HG02623 (cell line): ENCODE measurements around the gene SLC24A4.
"Not testable (repeated sequence)": the region's sequence is repeated elsewhere in the genome, so short reads cannot be mapped to it uniquely, and the experiment has no call there.

Experiments
- ATAC-seq: cut with Tn5 transposase; IDR thresholded peaks from one replicate; pipeline ENCODE4 v1.9.1; 2021; ENCODE audit warnings: moderate library complexity; ENCODE audit not compliant: unreplicated experiment

Gene SLC24A4

DNA sequence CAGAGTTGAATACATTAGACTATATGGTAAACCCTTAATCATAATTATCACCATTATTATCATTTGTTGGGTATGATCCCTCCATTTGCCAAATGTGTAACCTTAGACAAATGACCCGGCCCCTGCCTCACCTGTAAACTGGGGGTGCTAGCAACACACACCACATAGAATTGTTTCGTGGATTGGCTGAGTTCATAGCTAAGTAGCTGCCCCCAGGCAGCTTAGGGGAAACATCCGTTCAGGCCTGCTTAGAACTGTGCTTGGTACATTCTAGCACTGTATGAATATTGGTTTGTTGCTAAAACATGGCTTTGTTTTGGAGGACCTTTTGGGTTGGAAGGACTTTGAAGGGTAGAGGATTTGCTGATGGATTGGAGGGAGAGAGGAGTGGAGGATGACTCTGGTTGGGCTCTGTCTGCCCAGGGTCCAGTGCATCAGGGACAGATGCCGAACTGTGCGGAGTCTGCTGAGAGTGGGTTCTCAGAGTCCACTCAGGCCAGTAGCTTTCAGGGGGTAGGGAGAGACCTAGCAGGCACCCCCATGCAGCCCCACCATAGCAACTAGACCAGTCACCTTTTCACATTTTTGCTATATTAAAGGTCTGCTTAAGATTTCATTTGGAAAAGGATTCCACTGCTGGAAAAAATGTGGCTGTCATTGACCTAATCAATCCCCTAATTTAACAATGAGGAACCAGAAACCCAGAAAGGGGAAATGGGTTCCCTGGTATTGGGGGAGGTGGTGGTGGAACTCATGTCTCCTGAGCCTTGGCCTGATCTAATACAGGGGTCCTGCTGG lies 192.8 kb downstream of the SLC24A4 start:
- no peak for ATAC-seq

DNA sequence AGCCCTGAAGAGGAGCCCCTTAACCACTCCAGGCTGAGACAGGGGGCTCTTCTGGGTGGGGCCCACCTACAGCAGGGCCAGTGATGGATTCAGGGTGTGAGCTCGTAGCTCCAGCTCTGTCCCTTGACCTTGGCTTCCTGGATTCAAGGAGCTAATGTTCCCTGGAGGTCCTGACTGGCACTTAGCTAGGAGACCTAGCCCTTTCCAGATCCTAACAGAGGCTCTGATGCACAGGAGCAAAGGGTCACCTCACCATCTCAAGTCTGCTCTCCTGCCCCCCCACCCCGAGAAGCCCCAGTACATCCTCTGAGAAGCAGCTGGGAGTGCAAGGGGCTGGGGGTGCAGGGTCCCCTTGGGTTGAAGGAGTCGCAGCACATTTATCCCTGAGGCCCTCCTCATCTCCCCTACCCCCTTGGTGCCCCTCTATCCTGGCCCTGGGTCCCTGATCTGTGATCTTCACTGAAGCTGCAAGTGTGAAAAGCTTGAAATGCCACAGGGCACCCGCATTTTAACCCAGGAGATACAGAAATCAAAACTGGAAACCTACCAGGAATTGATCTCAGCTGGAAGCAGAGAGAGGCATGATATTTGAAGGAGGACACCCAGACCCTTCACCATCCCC lies 193.5 kb downstream of the SLC24A4 start:
- no peak for ATAC-seq

DNA sequence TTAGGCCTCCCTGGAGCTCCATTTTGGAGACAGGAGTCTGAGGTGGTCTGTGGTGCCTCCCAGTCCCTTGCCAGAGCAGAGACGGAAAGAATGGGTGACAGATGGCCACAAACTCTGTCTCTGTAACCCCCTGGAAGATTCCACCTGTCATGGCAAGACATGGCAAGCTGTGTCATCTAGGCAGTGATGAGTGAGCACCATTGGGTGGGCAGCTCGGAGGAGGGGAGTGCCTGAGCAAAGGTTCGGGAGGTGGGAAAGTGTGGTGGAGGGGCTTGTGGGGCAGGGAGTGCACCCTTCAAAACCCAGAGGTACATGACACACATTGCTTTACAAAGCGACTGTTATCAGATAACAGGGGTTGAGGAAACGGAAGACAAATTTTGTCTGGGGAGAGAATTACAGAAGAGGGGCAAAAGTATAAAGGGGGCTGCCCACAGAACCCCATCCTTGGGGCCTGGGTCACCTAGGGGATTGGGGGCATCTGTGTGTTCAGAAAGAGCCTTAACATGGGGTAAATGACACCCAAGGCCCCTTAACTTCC lies 194.1 kb downstream of the SLC24A4 start:
- ATAC-seq: no peak

DNA sequence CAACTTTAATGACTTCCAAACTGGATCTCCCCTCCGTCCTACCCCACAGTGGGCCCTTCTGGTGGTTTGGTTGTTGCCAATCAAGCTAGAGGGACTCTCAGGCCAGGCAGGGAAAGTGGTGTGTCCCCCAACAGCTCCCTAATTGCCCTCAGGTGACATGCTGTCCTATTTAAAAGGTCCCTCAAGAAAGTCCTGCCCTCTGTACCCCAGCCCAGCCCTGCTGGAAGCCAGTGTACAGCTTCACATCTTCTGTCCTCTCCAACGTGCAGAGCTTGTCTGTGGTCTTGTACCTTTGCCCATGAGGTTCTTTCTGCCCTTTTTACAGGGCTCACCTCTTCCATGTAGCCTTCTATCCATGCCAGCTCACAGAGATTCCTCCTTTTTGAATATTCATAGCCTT lies 194.8 kb downstream of the SLC24A4 start:
- no peak for ATAC-seq

DNA sequence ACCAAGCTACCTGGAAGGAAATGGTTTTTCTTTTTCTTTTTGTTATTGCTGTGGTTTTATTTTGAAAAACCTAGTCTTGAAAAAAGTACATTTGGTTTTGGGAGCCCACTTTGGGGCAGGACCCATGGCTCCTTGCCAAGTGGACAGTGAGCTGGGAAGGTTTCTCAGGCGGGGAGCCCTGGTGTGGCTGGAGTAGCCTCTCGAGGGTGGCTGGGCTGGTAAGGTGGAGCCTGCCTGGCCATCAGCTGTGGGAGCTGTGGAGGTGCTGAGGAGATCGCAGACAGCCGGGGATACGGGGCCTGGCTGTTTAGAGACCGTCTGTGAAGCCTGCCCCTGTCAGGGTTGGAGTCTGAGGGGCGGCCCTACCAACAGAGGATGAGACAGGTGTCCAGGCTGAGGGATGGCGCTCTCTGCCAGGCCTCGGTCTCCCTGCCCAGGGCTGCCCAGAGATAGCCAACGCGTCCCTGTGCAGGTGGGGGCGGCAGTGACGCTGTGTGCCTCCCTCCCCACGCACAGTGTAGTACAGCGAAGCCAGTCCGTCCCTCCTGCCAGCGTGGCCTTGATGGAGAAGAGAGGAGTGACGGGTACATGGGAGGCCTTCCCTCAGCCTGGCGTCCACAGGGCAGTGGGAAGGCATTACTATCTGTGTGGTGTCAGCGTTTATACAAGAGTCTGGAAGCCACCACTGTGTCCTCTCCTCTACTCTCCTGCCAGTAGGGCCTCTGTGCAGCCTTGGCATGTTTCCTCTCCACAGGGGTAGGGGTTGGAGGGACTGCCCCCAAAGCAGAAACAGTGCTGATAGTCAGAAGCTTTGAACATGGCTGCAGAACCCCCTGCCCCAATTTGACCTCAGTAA lies 196.5 kb downstream of the SLC24A4 start:
- no peak for ATAC-seq

DNA sequence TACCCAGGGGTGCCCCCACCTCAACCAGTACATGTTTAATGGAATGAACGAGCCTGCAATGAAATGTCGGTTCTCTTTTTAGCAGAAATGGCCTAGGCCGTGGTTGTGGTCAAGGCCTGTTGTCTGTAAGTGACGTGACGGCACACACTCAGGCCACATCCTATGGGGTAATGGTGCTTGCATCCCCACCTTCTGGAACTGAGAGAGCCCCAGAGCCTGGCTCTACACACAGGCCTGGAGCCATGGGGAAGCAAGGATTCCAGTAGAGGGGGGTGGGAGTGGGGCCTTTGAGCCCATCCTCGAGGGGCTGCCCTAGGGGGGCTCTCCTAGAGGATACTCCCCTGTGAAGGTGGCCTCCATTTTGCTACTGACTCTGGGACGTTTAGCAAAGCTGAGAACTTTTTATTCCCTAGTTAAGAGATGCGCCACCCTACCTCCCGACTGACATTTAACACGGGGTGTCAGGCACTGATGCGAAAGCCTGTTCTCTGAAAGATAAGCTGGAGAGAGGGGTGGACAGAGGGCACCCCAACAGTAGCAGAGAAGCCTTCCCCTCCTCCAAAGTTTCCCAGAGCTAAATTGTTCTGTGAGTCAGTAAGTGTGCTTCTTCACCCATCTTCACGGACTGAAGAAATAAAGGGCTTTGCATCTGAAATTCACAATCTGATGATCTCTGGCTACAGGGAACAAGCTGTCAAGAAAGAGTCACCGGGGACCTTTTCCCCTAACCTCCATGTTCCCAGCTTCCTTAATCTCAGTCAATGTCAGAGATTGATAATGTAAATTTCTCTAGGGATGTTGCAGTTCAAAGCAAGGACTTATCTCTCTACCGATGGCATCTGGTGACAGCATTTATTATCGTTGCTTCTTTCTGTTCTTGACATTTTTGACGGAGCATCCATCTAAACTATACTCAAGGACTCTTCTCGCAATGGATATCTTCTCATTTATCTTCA lies 197.4 kb downstream of the SLC24A4 start:
- no peak for ATAC-seq

DNA sequence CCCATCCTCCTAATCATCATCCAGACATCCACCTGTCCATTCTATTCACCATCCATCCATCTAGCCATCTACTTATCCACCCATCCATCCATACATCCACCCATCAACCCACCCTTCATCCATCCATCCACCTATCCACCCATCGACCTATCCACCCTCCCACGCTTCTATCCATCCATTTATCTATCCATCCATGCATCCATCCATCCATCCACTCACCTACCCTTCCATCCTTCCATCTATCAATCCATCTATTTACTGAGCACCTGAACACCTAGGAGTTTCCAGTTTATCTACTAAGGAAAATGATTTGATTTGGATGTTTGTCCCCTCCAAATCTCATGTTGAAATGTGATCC lies 198.1 kb downstream of the SLC24A4 start:
- ATAC-seq: no peak

DNA sequence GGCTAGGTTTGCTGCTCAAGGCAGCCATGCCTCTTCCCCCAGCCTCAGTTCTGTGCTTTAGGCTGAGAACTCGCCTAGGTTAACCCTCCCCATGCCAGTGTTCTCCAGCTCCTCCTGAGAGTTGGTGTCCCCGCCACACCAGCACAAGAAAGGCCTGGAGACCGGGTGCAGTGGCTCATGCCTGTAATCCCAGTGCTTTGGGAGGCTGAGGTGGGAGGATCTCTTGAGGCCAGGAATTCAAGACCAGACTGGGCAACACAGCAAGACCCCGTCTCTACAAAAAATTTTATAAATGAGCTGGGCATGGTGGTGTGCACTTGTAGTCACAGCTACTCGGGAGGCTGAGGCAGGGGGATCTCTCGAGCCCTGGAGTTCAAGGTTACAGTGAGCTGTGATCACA lies 200.8 kb downstream of the SLC24A4 start:
- ATAC-seq: no peak

DNA sequence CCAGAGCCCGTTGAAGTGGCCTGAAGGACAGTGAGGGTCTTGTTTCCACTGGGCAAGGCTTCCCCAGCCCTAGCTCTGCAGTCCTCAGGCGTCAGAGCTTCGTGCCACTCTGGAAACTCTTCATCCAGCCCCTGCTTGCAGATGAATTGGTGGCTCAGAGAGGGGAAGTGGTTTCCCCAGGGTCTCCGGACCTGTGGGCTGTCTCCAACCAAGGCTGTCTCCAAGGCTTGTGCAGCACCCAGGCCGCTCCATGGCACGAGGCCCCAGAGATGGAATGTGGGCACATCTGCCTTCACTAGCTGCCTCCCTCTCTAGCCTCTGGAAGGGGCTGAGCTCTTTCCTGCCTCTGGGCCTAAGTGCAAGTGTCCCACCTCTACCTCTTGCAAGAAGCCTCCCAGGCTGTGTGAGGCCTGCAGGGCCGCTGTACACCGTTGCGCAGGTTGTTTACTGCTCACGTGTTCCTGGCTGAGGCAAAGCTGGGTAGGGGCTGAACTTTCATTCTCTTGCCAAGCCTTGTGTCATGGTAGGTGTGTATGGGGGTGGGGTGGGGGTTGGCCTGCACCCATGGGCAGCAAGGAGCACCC lies 201.7 kb downstream of the SLC24A4 start:
- ATAC-seq: no peak

DNA sequence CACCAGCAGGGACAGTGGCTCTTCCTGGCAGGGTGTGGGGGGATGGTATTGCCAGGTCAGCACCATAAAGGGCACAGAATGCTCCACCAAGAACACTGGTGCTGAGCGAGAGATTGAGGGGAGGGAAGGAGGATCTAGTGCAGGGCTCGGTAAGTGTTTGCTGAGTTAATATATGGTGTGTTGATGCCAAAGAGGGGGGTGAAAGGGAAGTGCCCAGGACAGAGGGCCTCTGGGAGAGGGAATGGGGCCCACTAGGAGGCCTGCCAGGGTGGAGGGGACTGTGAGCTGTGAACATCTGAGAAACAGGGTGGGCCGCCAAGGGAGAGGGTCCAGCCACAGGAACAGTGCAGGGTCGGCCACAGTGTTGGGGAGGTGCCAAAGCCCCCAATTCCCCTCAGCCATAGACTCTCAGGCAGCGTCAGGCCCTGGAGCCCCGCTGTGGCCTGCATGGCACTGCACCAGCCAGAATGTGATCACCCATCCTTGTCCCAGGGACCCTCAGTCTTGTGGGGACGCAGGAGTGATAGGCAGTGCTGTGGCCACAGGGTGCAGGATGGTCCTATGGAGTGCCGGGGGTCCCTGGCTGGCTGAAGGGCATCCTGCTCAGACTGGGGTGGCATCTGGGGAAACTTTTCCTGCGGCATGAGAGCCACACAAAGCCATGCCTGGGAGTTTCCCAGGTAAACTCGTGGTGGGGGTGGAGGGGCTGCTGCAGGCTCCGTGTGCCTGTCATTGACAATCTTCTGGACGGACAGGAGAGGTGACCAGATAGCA lies 202.5 kb downstream of the SLC24A4 start:
- ATAC-seq: no peak

DNA sequence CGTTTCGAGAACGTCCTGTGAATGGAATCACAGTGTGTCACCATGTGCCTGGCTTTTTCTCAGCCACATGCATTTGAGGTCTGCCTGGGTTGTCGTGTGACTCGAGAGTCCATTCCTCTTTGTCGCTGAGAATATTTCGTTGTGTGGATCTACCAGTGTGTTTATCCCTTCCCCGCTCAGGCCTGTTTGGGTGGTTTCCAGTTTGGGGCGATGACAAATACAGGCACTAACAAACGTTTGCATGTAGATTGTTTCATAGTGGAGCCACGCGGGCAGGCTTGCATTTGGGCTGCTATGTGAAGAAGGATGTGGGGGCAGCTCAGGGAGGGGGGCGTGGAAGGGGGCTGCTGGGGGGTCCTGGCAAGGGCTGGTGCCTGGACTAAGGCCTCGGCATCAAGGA lies 204.8 kb downstream of the SLC24A4 start:
- no peak for ATAC-seq

DNA sequence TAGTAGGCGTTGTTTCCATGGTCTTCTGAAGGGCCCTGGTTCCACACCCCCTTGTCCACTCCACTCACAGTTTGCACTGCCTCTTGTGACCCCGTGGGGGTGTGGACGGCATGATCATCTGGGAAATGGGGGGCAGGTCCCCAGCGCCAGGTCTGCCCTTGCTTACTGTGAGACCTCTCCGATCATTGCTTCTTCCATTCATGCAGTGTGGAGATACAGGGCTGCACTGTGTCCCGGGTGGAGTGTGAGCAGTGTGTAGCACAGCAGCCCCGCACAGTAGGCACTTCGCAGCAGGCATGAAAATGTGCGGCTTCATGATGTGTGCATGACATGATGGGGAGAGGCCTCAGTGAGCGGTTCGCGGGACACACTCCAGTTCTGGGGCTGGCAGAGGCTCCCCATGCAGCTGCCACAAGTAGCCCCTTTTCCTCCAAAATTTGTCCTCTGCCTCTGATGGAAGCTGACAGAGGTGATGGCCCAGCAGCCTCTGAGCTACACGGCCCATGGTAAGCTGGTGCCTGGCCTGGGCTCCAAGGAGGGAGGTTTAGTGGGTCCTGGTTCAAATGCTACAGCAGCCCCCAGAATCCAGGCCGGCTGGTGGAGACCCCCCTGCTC lies 205.6 kb downstream of the SLC24A4 start:
- ATAC-seq: no peak

DNA sequence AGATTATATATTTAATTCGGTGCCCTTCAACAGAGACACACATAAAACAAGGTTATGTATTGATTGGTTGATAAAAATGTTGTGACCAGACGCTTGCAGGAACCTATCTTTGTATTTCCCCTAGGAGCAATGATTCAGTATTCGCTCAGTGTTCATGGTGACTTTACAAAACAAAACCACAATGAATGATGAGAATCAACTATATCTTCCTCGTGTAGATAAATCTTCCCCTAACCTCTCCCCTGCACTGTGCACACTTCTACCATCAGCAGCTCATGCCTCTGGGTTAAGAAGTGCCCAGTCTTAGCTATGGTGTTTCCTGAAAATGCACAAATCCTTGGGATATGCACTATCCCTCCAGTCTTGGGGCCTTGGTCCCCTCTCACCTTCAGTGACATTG lies 206.9 kb downstream of the SLC24A4 start:
- no peak for ATAC-seq

DNA sequence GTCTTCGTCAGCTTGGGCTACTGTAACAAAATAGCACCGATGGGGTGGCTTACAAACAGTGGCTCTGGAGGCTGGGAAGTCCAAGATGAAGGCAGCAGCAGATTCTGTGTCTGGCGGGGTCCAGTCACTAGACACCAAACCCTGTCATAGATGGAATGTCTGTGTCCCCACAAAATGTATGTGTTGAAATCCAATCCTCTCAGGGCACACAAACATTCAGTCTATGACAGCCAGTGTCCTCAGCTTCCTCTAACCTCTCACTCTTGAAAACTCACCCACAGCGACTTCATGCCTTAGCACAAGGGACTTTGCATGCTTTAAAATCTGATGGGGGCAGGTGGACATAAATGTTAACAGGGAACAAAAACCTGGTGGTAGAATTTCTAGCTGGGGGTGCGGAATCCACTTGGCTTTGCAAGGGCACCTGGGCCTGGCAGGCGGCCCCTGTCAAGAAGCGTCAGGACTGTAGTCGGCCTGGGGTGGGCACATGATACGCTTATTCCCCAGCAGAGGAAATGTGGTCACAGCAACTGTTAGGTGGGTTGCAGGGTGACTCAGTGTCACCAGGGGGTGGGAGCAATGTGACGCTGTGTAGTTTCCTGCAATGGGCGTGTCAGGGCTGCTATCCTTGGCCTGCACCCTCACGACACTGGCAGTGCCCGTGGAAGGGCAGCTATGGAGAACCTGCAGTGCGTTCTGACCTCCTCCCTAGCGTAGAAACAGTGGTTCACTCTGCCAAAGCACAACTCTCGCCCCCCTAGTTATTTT lies 208.3 kb downstream of the SLC24A4 start:
- no peak for ATAC-seq

DNA sequence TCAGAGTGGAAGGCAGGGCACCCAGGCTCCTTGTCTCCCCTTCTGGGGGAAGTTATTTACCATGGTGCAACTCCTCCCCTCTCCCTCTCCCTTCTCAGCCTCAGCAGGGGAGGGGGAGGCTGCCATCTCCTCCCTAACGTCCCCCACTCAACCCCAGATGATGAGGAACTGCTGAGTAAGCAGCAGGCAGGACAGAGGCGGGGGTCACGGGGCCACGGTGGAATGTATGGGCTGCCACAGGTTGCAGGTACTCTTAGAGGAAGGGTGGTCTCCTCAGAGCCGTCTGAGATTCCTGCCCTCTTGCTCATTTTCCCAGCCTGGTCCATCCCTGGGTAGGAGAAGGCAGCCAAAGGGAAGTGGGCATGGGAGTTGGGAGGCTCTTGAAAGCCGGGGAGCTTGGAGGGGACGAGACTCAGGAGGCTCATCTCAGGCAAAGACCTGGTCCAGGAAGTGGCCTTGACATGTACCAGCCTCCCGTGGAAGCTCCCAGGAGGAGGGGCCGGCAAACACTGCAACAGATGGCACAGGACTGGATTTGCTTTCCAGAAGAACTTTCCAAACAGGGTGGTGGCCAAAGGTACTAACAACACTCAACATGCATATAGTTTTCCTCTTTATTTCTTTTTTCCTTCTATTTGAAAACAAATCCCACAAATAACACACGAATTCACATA lies 209.7 kb downstream of the SLC24A4 start:
- no peak for ATAC-seq

DNA sequence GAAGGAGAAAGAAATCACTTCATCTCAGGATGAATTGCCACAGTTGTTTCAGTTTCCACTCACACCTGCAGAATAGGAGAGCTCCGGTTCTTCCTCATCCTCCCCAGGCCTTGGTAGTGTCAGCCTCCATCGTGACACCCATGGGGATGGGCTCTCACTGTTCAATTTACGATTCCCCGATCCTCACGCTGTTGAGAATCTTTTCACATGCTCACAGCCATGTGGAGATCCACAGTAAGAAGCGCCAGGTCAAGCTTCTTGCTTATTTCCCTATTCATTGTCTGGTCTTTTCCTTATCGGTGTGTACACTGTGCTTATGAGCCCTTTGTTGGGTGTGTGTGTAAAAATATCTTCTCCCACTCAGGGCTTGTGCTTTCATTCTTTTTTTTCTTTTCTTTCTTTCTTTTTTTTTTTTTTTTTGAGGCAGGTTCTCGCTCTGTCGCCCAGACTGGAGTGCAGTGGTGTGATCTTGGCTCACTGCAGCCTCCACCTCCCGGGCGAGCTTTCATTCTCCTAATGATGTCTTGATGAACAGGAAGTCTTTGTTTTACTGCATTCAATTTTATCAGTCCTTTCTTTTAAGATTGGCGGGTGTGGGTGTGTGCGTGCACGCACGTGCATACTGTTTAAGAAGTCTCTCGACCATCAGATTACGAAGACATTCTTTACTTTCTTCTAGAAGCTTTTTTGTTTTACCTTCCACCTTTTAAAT lies 212.1 kb downstream of the SLC24A4 start:
- ATAC-seq: no peak

DNA sequence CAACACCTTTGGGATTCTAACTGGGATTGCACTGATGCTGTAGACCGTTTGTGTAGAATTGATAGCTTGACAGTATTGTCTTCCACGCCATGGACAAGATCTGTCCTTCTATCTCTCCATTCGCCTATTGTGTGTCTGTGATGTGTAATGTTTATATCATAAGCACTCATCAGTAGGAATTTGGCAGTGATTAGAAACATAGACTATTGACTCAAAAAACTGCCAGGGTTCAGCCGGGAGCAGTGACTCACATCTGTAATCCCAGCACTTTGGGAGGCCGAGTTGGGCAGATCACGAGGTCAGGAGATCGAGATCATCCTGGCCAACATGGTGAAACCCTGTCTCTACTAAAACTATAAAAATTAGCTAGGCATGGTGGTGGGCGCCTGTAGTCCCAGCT lies 213.3 kb downstream of the SLC24A4 start:
- not testable (repeated sequence) for ATAC-seq
